RPMI8226 (cell line): ENCODE data around the gene KIAA2012.

ENCODE experiments used
- DNase-seq: peaks from one replicate; pipeline ENCODE4 v3.0.0-alpha.2; 2015

KIAA2012 gene

DNA sequence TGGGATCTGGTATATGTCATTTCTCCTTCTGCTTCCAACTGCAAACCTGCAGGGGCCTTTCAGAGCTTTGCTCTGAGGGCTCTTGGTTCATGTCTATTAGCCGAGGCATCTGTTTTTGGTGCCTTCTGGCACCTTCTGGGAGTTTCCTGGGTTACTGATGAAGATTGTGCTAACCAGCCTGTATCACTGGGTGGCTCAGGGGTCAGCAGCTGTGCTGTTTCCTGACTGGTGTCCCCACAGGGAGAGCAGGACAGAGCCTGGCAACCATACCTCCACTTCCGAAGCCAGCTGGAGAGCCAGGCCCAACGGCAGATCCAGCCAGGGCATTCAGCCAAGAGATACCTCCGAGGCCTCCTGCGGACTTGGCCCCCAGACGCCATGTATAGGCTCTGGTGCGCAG, 17.5 kb downstream of the KIAA2012 start:
- DNase-seq = no peak

DNA sequence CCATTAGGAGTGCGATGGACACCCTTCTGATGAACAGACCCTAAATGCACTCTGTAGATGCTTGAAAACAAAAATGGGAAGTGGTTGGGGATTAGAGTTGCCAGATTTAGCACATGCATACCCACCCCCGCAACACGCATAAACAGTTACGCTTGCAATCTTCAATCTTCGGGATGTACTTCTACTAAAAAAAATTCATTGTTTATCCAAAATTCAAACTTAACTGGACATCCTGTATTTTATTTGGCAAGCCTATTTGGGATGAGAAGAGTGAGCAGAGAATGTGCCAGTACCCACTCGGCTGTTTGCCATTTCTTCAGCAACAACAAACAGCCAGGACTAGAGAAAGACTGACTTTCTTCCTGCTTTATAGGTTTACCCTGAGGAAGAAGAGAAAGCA, 18.4 kb downstream of the KIAA2012 start:
- DNase-seq = no peak

DNA sequence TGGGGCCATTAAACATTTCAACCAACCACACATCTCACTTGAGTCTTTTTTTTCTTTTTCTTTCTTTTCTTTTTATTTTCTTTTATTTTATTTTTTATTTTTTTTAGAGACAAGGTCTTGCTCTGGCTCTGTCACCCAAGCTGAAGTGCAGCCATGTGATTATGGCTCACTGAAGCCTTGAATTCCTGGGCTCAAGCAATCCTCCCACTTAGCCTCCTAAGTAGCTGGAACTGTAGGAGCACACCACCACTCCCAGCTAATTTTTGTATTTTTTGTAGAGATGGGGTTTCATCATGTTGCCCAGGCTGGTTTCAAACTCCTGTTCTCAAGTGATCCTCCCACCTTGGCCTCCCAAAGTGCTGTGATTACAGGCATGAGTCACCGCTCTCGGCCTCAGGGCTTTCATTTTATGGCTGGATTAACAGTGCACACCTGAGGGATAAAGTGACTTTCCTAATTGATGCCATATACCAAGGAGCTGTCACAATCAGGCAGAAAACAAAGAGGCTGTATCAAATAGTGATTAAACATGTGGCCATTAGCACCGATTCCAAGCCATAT, 21.5 kb downstream of the KIAA2012 start:
- DNase-seq = no peak

DNA sequence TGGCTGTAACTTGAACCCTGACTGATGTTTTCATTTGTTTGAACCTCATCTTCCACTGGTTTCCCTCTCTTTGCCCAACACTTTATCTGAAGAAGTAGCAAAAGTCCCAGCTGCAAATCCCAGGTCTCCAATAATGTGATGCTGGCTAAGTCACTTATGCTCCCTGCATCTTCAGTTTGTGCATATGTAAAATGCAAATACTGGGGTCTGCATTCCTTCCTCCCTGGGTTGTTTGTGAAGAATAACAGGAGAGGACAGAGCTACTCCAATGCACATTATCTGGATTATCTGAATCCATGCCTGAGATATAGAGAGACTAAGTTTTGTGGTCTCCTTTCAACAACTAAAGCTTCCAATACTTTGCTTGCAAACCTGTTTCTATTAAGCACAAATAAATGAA, 22.2 kb downstream of the KIAA2012 start:
- DNase-seq = no peak

DNA sequence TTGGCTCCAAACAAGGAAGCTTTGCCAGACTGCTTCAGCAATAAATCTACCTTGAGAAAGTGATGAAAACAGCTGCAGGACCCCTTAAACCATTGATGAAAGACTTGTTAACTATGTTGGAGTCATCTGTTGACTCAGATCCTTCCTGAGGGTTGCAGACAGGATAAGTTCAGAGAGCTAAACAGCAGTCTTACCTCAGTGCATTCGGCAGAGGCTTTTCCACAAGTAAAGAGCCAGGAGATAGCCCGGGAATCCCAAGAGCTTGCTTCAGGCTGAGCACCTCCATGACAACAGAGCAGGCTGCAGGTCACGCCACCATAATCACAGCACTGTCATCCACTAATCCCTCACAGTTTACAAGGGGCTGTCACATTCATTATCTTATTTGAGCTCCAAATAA, 23.7 kb downstream of the KIAA2012 start:
- no peak for DNase-seq

DNA sequence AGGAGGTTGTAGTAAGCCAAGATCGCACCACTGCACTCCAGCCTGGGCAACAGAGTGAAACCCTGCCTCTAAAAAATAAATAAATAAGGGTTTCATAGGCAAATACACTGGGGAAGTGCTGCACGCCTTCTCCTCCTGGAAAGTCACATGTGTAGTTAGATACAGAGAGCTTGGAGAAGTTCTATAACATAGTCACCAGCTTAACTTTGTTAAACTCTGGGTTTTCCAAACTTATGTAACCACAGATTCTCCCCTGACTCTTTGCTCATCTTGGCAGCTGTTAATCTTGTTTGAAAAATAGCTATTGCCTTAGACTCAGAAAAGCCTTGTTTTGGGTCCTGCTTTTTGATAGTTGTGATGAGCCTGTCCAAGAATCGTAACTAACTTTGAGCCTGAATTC, 25.2 kb downstream of the KIAA2012 start:
- DNase-seq = no peak

DNA sequence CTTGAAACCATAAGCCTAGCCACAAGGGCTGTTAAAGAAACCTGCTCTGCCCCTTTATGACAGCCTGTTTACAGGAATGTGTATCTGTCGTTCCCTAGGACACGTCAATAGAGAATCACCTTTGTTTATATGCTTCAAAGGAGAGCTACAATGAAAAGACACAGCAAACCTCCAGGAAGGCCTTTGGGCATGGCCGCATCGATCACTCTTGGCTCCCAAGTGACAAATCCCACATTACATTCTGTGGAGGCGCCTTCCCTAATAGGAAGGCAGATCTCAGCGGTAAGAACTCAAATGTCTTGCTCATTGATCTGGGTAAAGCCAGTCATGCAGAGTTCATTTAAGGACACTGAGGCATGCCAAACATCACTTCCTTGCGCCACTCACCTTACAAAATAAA, 26.5 kb downstream of the KIAA2012 start:
- DNase-seq = no peak

DNA sequence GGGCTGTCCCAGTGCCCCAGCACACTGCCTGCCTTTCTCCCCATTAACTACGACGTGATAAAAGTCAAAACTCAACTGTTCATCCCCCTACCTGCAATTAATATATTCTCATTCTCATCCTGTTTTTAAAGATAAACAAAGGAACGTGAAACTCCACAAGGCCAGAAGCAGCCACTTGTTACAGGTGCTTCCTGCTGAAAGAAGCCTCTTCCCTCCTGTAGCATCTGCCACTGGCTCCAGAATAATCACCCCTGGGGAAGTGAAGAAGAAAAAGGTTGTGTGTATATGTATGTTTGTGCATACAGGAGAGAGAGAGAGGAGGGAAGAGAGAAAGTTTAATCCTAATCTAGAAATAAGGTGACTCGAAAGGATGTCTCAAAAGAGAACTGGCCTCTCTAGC, 27.1 kb downstream of the KIAA2012 start:
- no peak for DNase-seq

DNA sequence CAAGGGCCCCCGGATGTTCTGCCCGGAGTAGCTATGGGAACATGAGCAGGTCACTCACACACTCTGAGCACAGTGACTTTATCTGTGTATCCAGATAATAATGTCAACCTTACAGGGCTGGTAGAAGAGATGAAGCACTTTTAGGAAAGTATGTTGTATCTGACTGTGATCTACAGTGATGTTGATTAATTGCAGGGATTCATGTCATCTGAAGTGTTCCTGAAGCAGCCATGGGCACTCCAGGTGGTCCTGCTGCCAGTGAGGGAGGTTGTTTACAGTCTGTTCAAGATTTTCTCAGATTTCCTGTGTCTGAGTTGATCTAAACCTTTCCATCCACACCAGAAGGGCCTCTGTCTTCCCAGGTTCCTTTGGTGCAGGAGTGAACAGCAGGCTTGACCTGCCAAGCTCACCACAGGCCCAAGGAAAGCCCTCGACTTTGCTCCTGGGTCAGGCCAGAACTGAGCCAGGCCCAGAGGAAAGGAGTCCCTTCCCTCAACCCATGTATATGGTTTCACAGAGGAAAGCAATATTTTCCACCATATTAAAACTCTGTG, 28.0 kb downstream of the KIAA2012 start:
- no peak for DNase-seq

DNA sequence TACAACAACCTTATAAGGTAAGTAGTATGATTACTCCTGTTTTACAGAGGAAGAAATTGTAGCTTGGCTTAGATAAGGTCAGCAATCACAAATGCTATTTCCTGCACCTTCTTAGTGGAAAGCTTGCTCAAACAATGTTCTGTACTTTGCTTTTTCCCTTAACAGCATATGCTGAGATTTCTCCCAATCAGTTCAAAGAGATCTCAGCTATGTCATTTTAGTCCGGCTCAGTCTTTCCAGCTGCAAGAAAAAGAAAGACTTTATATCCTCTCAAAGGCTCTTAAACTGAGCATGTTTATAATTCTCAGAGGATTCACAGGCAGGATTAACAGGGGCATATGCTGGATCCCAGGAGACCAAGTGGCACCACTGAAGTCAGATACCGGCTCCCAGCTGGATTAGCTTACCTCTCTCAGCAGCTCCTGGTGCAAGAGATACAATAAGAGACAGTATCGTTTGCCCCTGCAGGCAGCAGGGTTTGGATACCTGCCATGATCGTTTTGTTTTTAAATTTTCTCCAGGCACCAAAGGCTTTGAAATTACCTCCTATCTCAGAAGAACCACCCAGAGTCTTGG, 29.5 kb downstream of the KIAA2012 start:
- DNase-seq = no peak

DNA sequence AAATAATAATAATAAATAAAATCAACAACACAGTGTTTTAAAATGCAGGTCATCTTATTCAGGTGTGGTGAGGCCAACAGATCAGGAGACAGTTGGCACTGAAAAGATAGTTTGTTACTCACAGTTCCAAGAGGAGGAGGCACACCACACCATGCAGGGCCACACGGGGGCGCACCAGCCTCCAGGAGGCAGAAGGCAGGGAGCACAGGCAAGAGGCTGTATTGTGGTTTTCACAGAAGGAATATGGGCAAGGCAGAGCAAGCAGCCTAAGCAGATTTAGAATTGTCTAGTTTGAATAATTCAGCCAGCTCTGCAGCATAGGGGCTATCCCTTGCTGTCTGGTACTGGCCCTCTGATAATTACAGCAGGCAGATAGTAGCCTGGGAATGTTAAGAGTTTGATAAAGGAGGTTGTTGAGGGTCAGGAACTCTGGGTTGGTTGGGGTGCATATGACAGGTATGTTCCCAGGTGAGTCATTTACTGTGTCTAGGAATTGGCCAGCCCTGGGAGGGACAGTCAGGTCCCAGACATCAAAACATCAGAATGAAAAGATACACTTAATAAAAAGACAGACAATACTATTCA, 31.3 kb downstream of the KIAA2012 start:
- DNase-seq = peak; percentile 63

DNA sequence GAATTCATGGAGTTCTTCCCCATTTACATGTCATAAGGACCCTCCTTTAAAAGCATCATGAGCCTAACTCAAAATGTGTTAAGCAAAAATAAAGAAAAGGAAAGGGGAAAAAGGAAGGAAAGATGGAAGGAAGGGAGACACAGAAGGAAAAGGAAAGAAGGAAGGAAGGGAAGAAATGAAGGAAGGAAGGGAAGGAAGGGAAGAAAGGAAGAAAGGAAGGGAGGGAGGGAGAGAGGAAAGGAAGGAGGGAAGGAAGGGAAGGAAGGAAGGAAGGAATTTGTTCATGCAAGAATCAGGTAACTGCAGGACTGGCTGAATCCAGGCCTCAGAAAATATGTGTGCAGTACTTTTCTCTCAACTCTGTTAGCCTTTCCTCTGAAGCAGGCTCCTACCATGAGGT, 32.0 kb downstream of the KIAA2012 start:
- DNase-seq = no peak

DNA sequence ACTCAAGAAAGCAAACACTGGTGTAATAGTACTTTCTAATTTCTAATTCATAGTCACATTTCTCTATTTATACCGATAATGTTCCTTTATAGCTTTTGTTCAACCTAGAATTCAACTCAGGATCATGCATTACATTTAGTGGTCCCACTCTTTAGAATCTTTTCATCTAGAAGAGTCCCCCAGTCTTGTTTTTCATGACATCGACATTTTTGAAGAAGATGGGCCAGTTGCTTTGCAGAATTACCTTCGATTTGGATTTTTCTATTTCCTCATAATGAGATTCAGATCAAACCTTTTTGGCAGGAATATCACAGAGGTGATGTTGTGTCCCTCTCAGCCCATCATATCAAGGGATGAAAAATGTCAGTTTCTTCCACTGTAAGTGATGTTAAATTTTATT, 35.3 kb downstream of the KIAA2012 start:
- DNase-seq = no peak

DNA sequence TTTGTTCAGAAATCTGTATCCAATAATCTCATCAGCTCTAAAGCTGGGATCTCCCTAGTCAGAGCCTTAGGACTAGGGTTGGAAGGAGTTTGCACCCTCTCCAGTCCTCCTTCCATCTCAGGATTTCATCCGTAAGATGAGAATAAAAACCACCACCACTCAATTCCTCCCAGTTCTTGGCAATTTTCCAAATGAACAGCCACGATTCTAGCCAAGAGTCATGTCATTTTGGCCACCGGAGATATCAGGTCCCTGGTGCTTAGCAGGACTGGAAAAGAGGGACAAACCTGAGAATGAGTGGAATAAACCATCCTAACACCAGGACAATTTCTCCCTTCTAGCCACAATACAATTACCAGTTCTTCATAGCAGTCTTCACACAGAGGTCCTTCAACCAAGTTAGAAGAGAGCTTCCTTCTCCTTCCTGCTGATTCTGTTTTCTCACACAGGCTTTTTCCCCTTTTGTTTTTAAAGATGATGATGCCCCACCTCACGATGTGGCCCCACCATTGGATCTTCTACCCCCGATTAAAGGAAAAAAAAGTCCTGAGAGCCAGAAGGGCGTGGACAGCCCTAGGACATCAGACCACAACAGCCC, 36.2 kb downstream of the KIAA2012 start:
- DNase-seq = no peak

DNA sequence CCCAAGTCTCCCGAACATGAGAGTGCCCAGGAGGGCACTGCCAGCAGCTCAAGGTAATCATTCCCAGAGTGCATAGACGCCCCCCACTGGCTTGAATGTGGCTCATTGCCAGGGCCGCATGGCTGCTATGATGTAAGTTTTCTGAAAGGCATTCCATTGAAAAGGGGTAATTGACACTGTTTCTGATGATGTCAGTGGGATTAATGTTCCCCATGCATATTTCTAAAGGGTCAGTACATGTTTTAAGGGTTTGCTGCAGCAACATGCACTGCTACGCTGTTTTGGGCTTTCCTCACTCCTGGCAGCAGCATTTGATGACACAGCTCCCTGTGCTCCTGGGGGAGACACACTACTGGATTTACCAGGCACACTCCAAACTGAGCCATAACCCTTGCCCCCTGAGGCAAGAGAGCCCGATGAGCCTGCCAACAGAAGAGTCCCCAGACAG, 36.7 kb downstream of the KIAA2012 start:
- DNase-seq = no peak

DNA sequence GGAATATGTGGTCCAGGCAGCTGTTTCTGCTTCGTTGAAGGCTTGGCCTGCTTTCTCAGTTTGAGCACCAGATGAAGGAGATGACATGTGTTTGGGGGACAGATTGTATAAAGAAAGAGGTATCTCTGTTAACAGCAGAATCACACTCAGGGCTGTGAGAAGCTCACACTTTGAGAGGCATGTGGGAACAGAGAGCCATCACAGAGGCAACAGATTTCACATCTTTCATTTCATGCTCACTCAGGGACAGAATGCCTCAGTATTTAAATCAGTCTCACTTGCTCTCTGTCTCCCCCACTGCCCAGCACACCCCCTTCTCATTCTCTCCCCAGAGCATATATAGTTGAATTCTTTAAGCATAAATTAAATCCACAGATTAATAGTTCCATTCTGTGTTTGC, 37.4 kb downstream of the KIAA2012 start:
- DNase-seq = no peak

DNA sequence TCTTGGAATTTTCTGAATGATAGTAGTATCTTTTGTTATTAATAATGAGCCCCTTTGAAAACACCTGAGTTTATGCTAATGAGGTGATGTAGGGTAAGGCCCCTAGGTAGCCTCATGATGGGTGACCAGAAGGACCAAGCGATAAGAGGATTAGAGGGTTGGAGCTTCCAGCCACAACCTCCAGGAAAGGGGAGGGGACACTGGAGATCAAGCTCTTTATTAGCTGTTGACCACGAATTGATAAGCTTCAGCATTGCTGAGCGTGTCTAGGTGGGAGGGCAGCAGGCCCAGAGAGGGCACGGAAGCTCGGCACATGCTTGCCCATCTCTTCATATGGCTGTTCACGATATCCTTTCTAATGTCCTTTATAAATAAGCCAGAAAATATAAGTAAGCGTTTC, 39.0 kb downstream of the KIAA2012 start:
- DNase-seq = no peak

DNA sequence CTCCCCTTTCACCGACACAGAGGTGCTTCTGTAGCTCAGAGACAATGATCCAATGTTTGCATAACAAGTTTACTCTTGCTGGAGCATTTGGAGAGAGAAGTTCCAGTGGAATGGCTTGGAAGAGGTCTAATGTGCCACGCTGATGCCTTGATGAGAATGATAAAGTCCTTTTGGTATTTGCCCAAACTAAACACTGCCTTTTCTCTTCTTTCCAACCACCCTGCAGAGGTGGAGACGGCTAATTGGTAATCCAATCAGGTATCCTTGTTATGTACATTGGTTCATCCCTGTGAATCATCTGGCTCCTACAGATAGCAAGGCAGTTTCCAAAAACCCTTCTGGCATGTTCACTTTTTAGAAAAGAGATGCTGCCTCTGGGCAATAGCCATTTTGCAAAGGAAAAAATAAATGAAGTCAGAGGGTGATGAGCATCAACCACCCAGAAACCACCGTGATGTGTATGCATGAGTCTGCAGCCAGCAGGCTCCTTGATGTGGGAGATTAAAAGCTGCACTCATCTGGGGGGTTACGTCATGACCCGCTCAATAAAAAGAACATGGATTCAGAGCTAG, 40.6 kb downstream of the KIAA2012 start:
- no peak for DNase-seq

DNA sequence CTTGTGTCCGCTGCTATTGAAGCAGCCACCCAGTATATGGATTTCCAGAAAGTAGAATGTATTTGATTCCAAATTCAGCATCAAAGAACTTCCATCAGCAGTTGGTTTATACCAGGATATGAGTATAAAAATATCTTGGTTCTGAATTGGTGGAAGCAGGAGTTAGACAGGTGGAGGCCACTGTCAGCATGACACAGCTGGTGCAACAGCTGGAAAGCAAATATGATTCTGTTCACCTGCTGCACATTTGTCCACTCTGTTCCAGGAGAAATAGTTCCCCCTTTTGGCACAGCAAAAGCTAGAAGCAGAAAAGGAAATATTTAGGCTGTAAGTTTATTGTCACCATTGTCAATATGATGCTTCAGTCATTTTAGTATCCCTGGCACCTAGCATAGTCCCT, 41.2 kb downstream of the KIAA2012 start:
- no peak for DNase-seq

DNA sequence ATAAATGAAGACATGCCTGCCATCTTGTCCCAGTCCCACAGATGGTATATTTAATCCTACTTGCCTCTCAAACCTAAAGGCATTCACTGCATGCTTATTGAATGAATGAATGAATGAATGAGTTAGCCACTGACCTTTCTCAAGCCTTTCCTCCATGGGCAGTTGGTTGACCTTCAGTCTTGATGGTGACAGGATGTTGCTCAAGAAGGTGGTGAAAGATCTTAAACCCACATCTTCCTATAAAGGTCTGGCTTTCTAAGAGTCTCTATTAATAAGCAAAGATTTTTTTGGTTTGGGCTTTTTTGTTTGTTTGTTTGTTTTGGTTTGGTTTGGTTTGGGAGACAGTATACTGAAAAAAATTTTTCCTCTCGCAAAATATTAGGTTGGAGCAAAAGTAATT, 41.7 kb downstream of the KIAA2012 start:
- no peak for DNase-seq

DNA sequence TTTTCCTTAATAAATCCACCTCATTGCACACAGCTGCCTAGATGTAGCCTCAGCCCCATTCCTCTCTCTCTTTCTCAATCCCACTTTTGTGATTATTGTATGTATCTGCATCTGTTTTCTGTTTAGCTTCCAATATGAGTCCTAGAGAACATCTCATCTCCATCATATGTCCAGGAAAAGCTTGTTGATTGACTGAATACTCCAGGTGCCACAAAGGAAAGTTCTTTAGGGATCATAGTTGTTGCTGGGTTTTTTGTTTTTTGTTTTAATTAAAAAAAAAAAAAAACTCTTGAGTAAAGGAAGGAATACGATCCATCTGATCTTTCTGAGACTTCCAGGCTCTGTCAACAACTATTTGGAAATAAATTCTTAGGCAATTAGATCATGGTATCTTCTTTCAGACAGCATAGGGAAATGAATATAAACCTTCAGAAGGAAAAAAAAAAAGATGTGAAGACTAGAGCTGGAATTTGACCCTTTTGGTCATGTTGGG, 42.5 kb downstream of the KIAA2012 start:
- no peak for DNase-seq

DNA sequence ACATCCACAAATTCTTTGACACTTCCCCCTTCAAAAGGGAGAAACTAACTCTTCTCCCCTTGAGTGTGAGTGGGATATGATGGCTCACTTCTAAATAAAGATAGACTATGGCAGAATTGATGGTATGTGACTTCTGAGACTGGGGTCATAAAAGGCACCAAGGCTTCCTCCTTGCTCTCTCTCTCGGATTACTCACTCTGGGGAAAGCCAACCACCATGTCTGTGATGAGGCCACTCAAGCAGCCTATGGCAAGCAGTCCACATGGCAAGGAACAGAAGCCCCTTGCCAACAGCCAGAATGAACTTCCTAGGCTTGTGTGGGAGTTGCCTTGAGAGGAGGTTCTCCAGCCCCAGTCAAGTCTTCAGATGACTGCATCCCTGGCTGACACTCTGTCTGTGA, 43.6 kb downstream of the KIAA2012 start:
- DNase-seq = no peak

DNA sequence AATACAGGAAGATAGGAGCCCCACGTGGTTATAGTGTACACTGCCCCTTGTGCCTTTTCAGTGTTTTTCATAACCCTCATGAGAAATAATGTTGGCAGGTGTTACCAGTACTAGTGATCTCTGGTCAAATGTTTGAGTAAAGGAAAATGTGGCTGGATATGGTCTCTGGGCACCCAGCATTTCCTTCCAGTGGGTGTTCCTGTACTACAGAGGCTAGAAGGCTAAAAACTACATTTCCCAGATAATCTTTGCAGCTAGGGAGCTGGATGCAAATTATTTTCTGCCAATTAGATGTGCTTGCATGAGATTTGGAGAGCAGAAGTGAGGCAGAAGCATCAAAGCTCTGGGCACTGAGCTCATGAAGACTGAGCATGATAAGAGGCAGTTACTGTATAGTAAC, 45.1 kb downstream of the KIAA2012 start:
- DNase-seq = no peak

DNA sequence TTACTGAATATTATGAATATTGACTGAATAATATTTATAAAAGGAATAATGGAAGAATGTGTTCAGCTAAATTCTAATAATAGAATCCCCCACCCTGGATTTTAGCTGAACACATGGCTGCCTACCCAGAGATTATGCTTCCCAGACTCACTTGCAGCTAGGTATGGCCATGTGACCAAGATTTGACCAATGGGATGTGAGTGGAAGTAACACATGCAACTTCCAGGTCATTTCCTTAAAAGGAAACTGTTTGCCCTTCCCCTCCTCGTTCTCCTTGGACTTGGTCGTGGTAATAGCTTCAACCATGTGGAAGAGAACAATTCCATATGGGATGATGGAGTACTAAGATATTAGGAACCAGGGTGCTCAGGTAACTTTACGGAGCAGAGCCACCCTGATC, 47.8 kb downstream of the KIAA2012 start:
- no peak for DNase-seq
